ENCODE measurements around the gene SF1. TPM values are rescaled to one million over a fixed set of nuclear protein-coding genes. Genes with fewer than 3 reads are reported as not detected.

SF1 gene
- total RNA-seq, 1 experiment from 2014 or later: 360 TPM

- ChIA-PET CTCF (interaction anchor here (0.6 kb wide), 2 partner anchors 36 to 375 kb away, joined by 5 to 8 read pairs; no protein-coding TSS in a partner anchor), POLR2A (no interaction called here)
- intact Hi-C loops (cut with micrococcal nuclease; ENCODE audit: unreplicated experiment): no loop called here
- Histone ChIP-seq H3K9me3 (ENCODE audit: control insufficient read depth, insufficient read depth, low read depth, low read length) (no peaks in the 10 kb centered on the region), H3K36me3 (ENCODE audit: control insufficient read depth, insufficient read depth, low read length) (no peaks in the 10 kb centered on the region), H3K4me3 (ENCODE audit: low read depth in 2 of 2, low read length in 2 of 2) (no peak overlapping the region), H3K27me3 (ENCODE audit: control insufficient read depth, insufficient read depth, low read length) (no peaks in the 10 kb centered on the region), H3K27ac (ENCODE audit: low read length) (no peak overlapping the region), H3K4me1 (ENCODE audit: control insufficient read depth, insufficient read depth, low read length) (peaks cover 8% of the 10 kb centered on the region)
- BruUV-seq (replicated peaks): no TSS peak
- no peak for ATAC-seq
- in situ Hi-C loops (cut with HindIII; ENCODE audit: low pct_unique_long_range_greater_than_20kb, low sequenced_read_pairs): no loop called here
- TF ChIP-seq CTCF (IDR thresholded peaks at IDR 0.05) (no peak), POLR2AphosphoS5 (IDR thresholded peaks at IDR 0.05; ENCODE audit: low read depth, low read length) (no peak), SIN3A (IDR thresholded peaks at IDR 0.05; ENCODE audit: borderline replicate concordance, insufficient read depth, low read depth, low read length) (no peak), TCF7L2 (IDR thresholded peaks at IDR 0.05; ENCODE audit: low read depth, low read length) (no peak)
- TF ChIP-seq, protein P1, sequence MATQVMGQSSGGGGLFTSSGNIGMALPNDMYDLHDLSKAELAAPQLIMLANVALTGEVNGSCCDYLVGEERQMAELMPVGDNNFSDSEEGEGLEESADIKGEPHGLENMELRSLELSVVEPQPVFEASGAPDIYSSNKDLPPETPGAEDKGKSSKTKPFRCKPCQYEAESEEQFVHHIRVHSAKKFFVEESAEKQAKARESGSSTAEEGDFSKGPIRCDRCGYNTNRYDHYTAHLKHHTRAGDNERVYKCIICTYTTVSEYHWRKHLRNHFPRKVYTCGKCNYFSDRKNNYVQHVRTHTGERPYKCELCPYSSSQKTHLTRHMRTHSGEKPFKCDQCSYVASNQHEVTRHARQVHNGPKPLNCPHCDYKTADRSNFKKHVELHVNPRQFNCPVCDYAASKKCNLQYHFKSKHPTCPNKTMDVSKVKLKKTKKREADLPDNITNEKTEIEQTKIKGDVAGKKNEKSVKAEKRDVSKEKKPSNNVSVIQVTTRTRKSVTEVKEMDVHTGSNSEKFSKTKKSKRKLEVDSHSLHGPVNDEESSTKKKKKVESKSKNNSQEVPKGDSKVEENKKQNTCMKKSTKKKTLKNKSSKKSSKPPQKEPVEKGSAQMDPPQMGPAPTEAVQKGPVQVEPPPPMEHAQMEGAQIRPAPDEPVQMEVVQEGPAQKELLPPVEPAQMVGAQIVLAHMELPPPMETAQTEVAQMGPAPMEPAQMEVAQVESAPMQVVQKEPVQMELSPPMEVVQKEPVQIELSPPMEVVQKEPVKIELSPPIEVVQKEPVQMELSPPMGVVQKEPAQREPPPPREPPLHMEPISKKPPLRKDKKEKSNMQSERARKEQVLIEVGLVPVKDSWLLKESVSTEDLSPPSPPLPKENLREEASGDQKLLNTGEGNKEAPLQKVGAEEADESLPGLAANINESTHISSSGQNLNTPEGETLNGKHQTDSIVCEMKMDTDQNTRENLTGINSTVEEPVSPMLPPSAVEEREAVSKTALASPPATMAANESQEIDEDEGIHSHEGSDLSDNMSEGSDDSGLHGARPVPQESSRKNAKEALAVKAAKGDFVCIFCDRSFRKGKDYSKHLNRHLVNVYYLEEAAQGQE (IDR thresholded peaks at IDR 0.05; ENCODE audit: insufficient read depth in 1 of 2, low read depth in 2 of 2, low read length in 1 of 2): no peak
- no peak for DNase-seq (ENCODE audit: low read depth, low spot score)
Observed at GRCh38 chr11:64724863-64725532, 53.3 kb downstream of the SF1 start.

GRCh38 chr11:64723907-64724862 lies 54.2 kb downstream of the SF1 start:
- Histone ChIP-seq H3K27ac (ENCODE audit: low read length) (no peak overlapping the region), H3K27me3 (ENCODE audit: control insufficient read depth, insufficient read depth, low read length) (no peaks in the 10 kb centered on the region)

More at GRCh38 chr11:64723907-64724862, 54.2 kb downstream of the SF1 start:
- Histone ChIP-seq H3K36me3 (ENCODE audit: control insufficient read depth, insufficient read depth, low read length) (no peaks in the 10 kb centered on the region), H3K4me1 (ENCODE audit: control insufficient read depth, insufficient read depth, low read length) (peaks cover 8% of the 10 kb centered on the region), H3K9me3 (ENCODE audit: control insufficient read depth, insufficient read depth, low read depth, low read length) (no peaks in the 10 kb centered on the region), H3K4me3 (ENCODE audit: low read depth in 2 of 2, low read length in 2 of 2) (peak overlapping the region; percentile 68 to 69; a peak in 3 of 4 replicates)
- intact Hi-C loops (cut with micrococcal nuclease; ENCODE audit: unreplicated experiment): no loop called here
- in situ Hi-C loops (cut with HindIII; ENCODE audit: low pct_unique_long_range_greater_than_20kb, low sequenced_read_pairs): no loop called here
- ATAC-seq: no peak
- no peak for DNase-seq (ENCODE audit: low read depth, low spot score)
- TF ChIP-seq, protein P1 (IDR thresholded peaks at IDR 0.05; ENCODE audit: insufficient read depth in 1 of 2, low read depth in 2 of 2, low read length in 1 of 2): no peak
- TF ChIP-seq TCF7L2 (IDR thresholded peaks at IDR 0.05; ENCODE audit: low read depth, low read length) (no peak), SIN3A (IDR thresholded peaks at IDR 0.05; ENCODE audit: borderline replicate concordance, insufficient read depth, low read depth, low read length) (no peak)
- CTCF ChIA-PET: interaction anchor here (0.6 kb wide), 1 partner anchor 36 kb away, joined by 8 read pairs; no protein-coding TSS in a partner anchor
- POLR2A ChIA-PET: no interaction called here
- BruUV-seq (replicated peaks): no TSS peak
